Hepatic stellate cell (primary cell): ENCODE measurements around the gene MSMO1.

Experiments used
- DNase-seq: peaks from one replicate; pipeline ENCODE4 v3.0.0; 2011; ENCODE audit warnings: low spot score

MSMO1 gene

DNA sequence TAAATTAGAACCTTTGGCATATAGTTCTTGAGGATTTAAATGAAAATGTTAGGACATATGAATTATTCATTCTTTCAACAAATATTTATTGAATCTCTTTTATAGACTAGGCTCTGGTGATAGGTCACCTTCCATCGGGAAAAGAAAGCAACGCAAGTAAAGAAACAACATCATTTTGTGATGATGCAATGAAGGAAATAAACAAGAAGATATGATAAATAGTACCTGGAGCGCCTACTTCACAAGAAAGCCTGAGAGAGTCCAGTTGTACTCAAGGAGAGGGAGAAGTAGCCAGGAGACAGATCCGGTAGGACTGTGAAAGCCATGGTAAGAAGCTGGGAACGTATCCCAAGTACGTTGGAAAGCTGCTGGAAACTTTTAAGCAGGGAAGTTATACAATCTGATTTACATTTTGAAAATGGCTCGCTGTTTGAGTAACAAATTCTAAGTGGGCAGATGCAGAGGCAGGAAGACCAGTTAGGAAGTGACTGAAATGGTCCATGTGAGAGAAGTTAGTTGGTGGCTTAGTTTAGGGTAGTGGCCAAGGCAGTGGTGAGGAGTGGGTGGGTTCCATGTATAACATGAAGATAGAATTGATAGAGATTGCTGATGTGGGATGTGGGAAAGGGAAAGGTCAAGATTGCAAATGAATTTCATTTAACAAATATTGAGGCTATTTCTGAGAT is 33.7 kb downstream of the MSMO1 start:
- DNase-seq, result no peak

DNA sequence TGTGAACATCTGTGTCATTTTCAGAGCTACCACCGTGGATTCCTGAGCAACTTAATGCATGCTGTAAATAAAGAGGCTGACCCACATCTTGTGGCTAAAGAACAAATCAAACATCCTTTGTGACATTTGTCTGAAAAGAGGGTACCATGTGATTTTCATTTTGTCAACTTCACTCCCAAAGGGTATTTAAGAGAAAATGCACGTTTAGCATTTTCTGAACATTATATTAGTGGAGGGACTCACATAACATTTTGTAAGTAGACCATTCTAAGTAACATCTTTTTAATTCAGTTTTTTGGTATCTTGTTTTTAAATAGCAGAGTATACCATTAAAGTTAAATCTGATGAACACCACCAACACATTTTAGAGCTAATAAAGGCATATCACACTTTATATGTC is 34.3 kb downstream of the MSMO1 start:
- no peak for DNase-seq

DNA sequence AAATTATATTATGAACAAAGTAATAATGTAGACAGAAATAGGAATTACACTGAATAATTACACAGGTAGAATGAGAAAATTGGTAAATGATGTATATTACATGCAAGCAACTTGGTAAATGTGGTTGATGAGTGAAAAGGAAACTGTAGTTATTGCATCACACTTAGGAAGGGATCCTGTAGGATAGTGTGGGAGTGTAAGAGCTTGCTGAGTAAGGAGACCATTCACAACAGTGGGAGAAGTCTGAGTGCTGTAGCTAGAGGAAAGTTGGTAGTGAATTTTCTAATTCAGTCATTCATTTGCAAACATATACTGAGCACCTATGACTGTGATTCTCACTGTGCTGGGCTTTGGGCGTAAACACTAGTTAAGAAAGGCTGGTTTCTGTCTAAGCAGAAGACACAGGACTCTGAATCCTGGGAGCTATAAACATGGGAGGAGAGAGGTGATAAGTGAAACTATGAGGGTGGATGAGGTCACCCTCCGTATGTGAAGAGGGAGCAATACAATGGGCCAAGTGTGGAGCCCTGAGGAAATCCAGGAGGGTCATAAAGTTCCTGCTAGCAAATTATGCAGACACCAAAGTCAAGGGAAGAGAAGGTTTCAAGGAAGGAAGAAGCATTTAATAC is 37.1 kb downstream of the MSMO1 start:
- no peak for DNase-seq

DNA sequence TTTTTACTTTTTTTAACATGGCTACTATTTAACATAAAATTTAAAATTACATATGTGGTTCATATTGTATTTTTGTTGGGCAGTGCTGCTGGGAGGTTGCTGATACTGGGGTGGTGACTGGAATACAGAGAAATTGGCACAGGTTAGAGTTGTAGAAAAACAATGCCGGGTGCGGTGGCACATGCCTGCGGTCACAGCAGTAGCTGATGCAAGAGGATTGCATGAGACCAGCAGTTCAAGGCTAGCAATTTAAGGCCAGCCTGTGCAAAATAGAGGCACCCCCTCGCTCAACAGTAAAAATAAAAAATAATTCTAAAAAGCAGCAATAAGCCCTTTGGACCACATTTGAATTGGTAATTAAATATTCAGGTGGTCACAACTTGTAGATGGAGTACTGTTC is 39.6 kb downstream of the MSMO1 start:
- no peak for DNase-seq

DNA sequence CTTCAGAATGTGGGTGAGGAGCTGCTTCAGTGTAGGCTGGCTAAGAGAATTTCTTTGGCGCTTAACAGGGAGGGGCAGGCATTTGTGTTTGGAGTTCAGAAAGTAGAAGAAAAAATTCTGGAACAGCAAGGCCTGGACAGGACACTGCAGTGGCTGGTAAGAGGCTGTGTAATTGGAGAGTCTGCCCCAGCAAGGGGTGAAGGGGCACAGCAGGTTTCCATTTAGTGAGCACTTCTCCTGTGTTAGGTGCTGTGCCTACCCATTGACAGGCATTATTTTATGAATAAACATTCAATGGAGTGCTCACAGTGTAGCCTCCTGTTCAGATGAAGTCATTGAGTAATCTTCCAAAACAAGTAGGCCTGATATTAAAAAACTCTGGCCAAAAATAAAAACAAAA is 40.6 kb downstream of the MSMO1 start:
- DNase-seq, result no peak

DNA sequence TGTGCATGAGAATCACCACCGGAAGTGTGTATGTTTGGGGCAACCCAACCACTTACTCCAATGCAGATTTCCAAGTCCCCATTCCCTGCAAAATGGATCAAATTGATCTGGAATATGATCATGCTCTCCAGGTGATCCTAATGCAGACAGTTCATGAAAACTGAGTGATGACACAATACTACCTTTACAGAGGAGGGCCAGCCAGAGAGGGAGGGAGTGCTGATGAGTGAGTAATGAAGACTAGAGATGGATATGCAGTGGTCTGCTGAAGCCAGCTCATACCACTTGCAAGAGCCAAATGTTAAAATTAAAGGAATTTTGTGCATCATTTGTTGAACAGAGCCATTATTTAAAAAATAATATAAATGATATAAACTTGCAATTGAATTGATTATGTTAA is 41.1 kb downstream of the MSMO1 start:
- no peak for DNase-seq

DNA sequence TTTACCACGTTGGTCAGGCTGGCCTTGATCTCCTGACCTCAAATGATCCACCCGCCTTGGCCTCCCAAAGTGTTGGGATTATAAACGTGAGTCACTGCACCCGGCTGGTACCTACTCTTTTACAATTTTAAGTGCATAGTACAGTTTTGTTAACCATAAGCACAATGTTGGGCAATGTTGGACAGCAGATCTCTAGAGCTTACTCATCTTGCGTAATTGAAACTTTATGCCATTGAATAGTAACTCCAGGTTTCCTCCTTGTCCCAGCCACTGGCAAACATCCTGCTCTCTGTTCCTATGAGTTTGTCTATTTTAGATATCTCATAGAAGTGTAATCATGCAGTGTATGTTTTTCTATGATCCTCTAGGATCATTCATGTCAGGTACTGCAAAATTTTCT is 42.1 kb downstream of the MSMO1 start:
- no peak for DNase-seq

DNA sequence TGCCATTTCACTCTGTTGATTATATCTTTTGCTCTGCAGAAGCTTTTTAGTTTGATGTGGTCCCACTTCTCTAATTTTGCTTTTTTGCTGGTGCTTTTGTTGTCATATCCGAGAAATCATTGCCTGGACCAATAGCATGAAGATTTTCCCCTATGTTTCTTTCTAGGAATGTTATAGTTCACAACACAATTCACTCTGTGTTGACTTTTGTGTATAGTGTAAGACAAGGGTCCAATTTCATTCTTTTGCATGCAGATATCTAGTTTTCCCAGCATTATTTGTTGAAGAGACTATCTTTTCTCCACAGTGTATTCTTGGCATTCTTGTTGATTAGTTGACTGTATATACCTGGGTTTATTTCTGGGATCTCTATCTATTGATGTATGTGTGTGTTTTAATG is 43.1 kb downstream of the MSMO1 start:
- DNase-seq, result no peak

DNA sequence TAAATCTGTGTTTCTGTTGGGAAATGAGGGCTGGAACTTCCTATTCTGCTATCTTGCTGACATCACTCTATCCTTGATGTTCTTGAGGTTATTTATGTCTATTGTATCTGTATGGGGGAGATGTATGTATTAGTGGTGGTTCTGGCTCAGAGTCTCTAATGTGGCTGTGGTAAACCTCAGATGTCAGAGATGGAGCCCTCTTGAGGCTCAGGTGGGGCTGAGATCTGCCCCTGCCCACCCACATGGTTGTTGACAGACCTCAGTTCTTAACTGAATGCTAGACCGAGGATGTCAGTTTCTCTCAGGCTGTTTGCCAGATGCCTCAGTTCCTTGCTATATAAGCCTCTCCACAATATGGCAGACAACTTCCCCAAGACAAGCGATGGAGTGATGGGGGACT is 48.0 kb downstream of the MSMO1 start:
- DNase-seq, result no peak

DNA sequence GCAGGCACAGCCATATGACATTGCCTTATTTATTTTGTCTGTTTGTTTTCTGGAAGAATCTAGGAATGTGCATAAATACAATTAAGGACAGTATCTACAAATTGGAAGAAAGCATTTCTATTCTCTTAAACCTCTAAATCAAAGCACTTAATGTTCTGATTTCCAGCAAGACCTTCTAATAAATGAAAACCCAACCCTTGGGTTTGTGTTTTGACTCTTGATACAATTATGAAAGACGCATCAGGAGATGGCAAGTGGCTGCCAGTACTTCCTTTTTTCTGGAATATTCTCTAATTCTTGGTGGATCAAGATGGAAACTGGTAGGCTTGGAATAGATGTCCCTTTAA is 50.9 kb downstream of the MSMO1 start:
- no peak for DNase-seq

DNA sequence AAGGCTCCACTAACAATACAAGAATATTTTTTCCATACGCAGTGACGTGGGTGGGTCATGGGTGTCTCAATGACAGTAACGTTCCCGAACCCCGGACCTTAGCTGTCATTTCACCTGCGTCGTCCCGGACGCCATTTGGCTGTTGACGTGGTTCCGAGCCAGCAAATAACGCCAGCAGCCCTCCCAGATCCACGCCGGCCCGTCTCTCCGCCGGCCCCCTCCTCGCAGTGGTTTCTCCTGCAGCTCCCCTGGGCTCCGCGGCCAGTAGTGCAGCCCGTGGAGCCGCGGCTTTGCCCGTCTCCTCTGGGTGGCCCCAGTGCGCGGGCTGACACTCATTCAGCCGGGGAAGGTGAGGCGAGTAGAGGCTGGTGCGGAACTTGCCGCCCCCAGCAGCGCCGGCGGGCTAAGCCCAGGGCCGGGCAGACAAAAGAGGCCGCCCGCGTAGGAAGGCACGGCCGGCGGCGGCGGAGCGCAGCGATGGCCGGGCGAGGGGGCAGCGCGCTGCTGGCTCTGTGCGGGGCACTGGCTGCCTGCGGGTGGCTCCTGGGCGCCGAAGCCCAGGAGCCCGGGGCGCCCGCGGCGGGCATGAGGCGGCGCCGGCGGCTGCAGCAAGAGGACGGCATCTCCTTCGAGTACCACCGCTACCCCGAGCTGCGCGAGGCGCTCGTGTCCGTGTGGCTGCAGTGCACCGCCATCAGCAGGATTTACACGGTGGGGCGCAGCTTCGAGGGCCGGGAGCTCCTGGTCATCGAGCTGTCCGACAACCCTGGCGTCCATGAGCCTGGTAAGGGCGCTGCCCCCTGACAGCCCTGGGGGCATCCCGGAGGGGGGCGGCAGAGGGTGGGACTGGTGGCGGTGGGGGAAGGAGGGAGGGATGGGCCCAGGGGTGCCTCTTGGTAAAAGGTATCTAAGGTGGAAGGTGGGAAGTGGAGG is 51.5 kb downstream of the MSMO1 start, which contains the start of gene CPE:
Gene CPE (plus strand): TSS at position 264 of the 933 bp plus-strand sequence. CDS start 214 bp downstream, at position 478.
- DNase-seq, result peak; percentile 85

DNA sequence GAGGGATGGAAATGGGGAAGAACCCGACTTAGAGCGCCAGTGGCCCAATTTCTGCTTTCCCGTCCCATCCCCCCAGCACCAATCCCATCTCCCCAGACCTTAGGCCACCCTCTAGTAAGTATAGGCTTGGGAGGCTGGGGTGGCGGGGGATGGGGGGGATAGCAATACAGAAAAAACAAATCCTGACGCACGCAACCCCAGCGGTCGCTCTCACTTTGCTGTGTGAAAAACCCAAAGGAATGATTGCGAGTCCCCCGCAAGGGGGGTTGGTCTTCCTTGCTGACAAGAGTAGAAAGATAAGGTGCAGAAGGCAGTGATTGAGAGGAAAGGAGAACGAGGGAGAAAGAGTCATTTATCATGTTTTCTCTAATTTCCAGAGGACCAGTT is 52.2 kb downstream of the MSMO1 start:
- peak; percentile 14 for DNase-seq

DNA sequence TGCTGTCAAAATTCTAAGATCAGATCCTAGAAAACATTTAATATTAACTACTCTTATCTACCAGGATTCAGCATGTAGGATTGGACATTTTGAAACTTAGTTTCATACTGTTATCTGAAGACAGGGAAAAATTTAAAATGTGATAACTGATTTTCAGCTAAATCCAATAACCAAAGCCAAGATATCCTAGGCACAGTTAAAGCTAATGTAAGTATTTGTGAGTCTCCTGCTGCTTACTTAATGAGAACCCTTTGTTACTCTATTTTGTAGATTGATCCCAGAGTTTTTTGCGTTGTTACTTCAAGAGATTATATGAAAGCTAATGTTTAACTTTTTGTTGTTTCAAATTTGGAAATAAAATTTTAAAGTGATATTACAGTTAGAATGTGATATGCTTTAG is 53.3 kb downstream of the MSMO1 start:
- DNase-seq, result no peak

DNA sequence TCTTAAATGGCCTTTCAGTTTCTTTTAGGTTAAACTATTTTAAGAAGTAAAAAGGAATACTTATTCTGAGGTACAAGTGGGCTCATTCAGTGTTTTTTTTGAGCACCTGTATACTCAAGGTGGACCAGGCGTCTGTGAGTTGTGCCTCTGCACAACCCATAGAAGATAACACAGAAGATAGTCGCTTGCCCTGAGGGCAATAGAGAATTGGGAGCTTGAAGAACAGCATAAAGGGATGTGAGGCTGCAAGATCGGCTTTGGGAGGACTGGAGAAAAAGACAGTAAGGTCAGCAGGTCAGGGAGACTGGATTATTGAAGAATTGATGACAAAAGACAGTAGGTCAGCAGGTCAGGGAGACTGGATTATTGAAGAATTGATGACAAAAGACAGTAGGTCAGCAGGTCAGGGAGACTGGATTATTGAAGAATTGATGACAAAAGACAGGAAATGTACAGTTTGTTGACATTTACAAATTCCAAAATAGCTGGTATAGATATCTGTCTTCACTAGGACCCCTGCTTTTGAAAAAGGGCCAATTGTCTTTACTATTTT is 54.4 kb downstream of the MSMO1 start:
- no peak for DNase-seq

DNA sequence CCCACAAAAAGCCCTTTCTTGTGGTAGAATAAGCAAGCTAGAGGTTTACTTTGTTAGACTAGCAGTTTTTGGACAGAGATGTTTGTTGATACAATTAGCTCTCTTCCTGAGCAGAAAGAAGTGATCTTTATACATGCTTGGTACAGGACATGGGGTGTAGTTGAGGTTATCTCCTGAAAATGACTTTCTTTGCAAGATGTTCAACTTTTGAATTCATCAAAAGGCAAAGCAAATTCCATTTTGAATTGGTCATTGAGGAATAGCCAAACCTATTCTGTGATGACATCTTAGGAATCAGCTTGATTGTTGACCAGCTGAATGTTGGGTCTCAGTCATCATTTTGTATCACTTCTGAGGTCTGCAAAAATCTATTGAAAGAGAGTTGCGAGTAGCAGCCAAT is 55.2 kb downstream of the MSMO1 start:
- no peak for DNase-seq

DNA sequence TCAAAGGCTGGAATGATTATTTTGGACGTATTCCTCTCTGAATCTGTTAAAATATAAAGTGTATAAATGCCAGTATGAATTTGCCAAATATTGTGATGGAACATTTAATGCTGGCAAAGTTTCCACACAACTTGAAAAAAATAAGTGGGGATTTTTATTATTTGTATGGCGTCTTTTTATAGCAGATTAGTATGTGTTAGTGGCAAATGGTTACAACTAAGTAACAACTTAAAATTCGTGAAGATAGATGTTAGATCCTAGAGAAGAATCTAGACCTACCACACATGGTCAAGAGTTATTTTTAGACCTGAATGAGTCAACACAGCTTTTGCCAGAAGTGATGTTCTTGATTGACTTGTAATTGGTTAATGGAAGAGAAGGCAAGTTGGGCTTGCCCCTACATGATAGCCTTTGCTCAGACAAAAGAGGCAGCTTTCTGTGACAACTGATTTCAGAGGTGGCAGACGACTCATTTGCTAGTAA is 56.2 kb downstream of the MSMO1 start:
- no peak for DNase-seq

DNA sequence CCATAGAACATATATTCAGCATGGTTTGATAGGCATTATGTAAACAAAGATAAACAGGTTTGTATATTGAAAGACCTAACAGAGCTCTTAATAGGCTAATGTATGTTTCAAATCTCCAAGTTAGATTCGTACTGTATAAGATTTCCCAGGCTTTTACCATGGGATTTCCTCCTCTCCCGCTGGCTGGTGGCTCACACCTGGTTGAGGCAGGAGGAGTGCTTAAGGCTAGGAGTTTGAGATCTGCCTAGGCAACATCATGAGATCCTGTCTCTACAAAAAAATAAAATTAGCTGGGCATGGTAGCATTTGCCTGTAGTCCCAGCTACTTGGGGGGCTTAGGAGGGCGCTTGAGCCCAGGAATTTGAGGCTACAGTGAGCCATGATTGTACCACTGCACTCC is 56.7 kb downstream of the MSMO1 start:
- no peak for DNase-seq

DNA sequence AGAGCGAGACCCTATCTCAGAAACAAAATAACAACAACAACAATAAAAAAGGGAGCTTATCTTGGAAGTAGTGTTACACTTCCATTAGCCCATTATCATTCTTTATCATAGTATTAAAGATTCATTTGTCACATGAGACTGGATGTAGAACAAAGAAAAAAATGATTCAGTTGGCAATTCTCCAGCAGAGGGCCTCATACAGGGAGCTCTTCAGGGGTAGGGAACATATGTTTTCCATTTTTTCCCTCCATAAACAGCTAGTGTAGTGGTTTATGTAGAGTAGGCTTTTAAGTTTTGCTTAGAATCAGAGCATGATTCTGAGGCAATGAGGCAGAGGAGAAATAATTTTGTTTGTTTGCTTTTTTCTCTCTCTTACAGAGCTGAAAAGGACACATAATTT is 57.1 kb downstream of the MSMO1 start:
- DNase-seq, result no peak

DNA sequence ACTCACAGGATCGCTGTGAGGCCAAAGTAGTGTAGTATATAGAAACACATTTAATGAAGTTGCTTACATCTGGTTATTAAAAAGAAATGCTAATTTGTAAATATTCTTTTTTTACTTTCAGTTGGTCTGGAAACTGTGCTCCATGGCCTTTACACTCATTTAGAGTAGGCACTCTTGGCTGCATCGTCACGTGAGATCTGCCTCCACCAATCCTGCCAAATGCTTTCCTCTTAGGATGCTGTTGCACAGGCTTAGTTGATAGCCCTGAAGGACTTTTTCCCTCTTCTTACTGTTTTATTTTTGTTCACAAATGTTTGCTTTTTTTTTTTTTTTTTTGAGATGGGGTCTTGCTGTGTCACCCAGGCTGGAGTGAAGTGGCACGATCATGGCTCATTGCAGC is 57.7 kb downstream of the MSMO1 start:
- DNase-seq, result no peak

DNA sequence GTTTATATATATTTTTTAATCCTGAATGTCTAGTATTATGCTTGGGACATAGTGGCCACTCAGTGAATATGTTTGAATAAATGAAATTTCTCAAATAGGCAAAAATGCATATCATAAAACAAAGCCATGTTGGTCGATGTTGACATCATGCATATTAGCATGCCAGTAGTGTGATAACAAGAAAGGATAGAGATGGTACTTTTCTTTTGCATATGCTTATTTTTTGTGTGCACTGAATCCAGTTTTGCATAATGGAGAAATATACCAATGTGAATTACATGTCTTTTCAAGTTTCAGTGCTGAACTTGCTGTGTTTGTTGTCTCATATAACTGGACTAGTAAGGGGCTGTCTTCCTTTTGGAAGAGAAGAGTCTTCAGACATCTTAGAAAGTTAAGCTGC is 58.9 kb downstream of the MSMO1 start:
- DNase-seq, result no peak

DNA sequence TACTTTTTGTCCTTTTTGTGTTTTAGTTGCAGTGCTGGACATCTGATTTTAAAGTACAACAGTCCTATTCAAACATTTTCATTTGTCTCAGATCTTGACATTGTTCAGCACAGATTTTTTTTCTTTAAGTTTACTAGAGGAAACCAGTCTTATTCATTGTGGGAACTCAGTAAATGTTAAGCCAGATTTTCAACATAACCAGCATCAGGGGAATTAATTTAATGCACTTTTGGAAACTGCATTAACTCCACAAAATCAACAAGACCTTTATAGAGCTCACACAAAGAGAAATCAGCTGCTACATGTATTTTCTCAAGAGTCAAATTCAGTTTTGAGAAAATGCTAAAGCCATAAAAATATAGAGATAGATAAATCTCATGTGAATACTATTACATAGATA is 61.3 kb downstream of the MSMO1 start:
- DNase-seq, result no peak
